Parathyroid adenoma (tissue), 2 donors: ENCODE measurements around the gene MRPL55.
A peak's percentile ranks its signal among the peaks of the same experiment; 100 is the strongest.

Experiments used
- H2AFZ ChIP-seq: fragments of 300-600 bp; sonication (generic); one replicate; pipeline ENCODE4 v1.7.0; 2017; ENCODE audit warnings: antibody characterized with exemption, mild to moderate bottlenecking
- H3K27ac ChIP-seq: fragments of 300-600 bp; sonication (generic); one replicate; pipeline ENCODE4 v1.7.0; 2017
- H3K27me3 ChIP-seq: fragments of 300-600 bp; sonication (generic); one replicate; pipeline ENCODE4 v1.7.0; 2017; ENCODE audit warnings: low read length; ENCODE audit not compliant: control insufficient read depth, insufficient read depth
- H3K36me3 ChIP-seq: fragments of 300-600 bp; sonication (generic); one replicate; pipeline ENCODE4 v1.7.0; 2017; ENCODE audit warnings: low read length; ENCODE audit not compliant: control insufficient read depth, insufficient read depth
- H3K4me1 ChIP-seq: fragments of 300-600 bp; sonication (generic); one replicate; pipeline ENCODE4 v1.7.0; 2017; ENCODE audit warnings: control low read depth
- H3K4me2 ChIP-seq: fragments of 300-600 bp; sonication (generic); one replicate; pipeline ENCODE4 v1.7.0; 2017; ENCODE audit warnings: low read length
- H3K4me3 ChIP-seq: fragments of 300-600 bp; sonication (generic); one replicate; pipeline ENCODE4 v1.7.0; 2017; ENCODE audit warnings: low read depth, low read length
- H3K79me2 ChIP-seq: fragments of 300-600 bp; sonication (generic); one replicate; pipeline ENCODE4 v1.7.0; 2017; ENCODE audit warnings: control low read depth
- H3K9ac ChIP-seq: fragments of 300-600 bp; sonication (generic); one replicate; pipeline ENCODE4 v1.7.0; 2017; ENCODE audit warnings: mild to moderate bottlenecking
- H3K9me3 ChIP-seq: fragments of 300-600 bp; sonication (generic); one replicate; pipeline ENCODE4 v1.7.0; 2017; ENCODE audit warnings: low read length; ENCODE audit not compliant: control insufficient read depth
- TF ChIP-seq, protein P1 (sequence below): fragments of 300-600 bp; sonication (generic); IDR thresholded peaks from one replicate; pipeline ENCODE4 v1.7.0; 2017; ENCODE audit warnings: antibody characterized with exemption, mild to moderate bottlenecking
- donor health status: primary hyperparathyroidism.

MRPL55 gene

DNA sequence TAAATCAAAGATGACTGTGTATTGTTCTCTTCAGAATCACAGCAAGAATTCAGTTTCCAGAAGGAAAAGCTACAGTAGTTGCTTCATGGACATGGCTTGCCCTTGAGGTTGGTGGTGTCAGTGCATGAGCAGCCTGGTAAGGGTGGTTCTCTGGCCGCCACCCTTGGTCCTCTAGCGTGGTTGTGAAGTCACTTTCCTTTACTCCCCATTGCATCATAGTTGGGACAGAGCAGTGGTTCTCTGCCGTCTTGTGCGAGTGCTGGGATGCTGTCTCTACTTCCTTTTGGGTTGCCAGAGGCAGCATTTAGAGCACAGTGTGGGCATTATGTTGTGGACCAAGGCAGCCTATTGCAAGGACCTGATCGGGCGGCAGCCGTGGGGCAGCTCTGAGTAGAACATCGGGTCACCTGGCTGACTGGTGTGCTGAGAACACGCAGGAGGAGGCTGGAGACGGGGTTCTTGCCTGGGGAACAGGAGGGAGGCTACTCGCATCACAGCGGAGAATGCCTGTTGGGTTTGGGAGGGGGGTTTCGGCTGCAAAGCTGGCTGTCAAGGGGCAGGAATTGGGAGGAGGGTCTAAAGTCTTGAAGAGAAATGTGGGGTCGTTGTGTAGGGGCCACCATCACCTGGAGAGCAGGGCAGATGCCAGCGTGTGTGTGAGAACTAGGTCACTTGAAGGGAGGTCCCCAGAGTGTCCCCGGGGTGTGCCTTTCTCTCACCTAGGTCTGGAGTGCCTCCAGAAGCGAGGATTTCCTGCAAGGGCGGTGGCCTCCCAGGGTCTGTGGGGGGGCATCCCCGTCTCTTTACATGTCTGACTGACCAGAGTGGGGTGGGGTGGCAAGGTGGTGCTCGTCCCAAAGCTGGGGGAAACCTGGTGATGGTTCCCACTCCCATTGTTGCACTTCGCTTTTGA, 20.3 kb downstream of the MRPL55 start:
- H3K9ac ChIP-seq = no peak overlapping the region
- no peak overlapping the region for H3K4me3 ChIP-seq
- no peak overlapping the region for H3K27ac ChIP-seq
- TF ChIP-seq, protein P1, sequence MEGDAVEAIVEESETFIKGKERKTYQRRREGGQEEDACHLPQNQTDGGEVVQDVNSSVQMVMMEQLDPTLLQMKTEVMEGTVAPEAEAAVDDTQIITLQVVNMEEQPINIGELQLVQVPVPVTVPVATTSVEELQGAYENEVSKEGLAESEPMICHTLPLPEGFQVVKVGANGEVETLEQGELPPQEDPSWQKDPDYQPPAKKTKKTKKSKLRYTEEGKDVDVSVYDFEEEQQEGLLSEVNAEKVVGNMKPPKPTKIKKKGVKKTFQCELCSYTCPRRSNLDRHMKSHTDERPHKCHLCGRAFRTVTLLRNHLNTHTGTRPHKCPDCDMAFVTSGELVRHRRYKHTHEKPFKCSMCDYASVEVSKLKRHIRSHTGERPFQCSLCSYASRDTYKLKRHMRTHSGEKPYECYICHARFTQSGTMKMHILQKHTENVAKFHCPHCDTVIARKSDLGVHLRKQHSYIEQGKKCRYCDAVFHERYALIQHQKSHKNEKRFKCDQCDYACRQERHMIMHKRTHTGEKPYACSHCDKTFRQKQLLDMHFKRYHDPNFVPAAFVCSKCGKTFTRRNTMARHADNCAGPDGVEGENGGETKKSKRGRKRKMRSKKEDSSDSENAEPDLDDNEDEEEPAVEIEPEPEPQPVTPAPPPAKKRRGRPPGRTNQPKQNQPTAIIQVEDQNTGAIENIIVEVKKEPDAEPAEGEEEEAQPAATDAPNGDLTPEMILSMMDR = no peak
- H3K79me2 ChIP-seq = peaks cover 93% of the 10 kb centered on the region
- peaks cover 44% of the 10 kb centered on the region for H3K4me1 ChIP-seq
- H3K4me2 ChIP-seq = no peak overlapping the region
- H2AFZ ChIP-seq = no peak overlapping the region
- no peaks in the 10 kb centered on the region for H3K9me3 ChIP-seq
- no peaks in the 10 kb centered on the region for H3K27me3 ChIP-seq
- H3K36me3 ChIP-seq = no peaks in the 10 kb centered on the region

GRCh38 chr1:228087771-228088251, 21.3 kb downstream of the MRPL55 start:
- Histone ChIP-seq H3K27me3 (no peaks in the 10 kb centered on the region), H3K9ac (no peak overlapping the region), H3K79me2 (peaks cover 88% of the 10 kb centered on the region), H3K4me1 (peaks cover 44% of the 10 kb centered on the region), H3K4me3 (no peak overlapping the region), H2AFZ (no peak overlapping the region), H3K4me2 (no peak overlapping the region), H3K27ac (no peak overlapping the region), H3K36me3 (no peaks in the 10 kb centered on the region), H3K9me3 (no peaks in the 10 kb centered on the region)
- TF ChIP-seq, protein P1 = no peak

- peaks cover 65% of the 10 kb centered on the region for H3K79me2 ChIP-seq
- H3K27ac ChIP-seq = no peak overlapping the region
- peaks cover 41% of the 10 kb centered on the region for H3K4me1 ChIP-seq
- peak overlapping the region; percentile 57 for H3K4me2 ChIP-seq
- H3K9me3 ChIP-seq = no peaks in the 10 kb centered on the region
- no peaks in the 10 kb centered on the region for H3K36me3 ChIP-seq
- H3K27me3 ChIP-seq = no peaks in the 10 kb centered on the region
- no peak overlapping the region for H2AFZ ChIP-seq
- H3K4me3 ChIP-seq = peak overlapping the region; percentile 13
- no peak overlapping the region for H3K9ac ChIP-seq
- TF ChIP-seq, protein P1 = no peak
These were observed 23.7 kb downstream of the MRPL55 start for GRCh38 chr1:228085287-228085951.

DNA sequence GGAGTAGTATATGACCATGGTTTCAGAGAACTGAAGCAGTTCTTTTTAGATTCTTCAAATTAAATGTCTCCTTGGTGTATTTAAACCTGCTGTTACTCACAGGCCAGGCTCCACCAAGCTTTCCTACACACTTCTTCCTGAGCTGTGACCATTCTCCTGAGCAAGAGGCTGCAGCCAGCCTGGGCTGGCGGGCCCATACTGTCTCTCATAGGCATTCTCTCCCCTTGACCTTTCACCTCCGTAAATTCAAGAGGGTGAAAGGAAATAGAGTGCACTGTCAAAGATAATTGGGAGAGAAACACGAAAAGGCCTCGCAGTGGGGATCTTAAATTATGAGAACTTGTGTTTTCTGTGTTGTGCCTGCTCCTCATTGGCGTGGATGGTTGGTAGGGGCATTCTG, 24.3 kb downstream of the MRPL55 start:
- Histone ChIP-seq H3K79me2 (peaks cover 58% of the 10 kb centered on the region), H3K4me1 (peaks cover 36% of the 10 kb centered on the region), H3K36me3 (no peaks in the 10 kb centered on the region), H3K9me3 (no peaks in the 10 kb centered on the region), H2AFZ (no peak overlapping the region), H3K4me2 (peak overlapping the region; percentile 57), H3K27ac (no peak overlapping the region), H3K4me3 (peak overlapping the region; percentile 95), H3K9ac (no peak overlapping the region), H3K27me3 (no peaks in the 10 kb centered on the region)
- TF ChIP-seq, protein P1 = no peak
